ENCODE data around the gene AKR7A2.

AKR7A2 gene

GRCh38 chr1:19311931-19312781 lies at the start of gene AKR7A2, which contains the start of gene SLC66A1:
Gene AKR7A2, minus strand, starts transcription at chr1:19312144. Its CDS starts 20 bp downstream, at chr1:19312124.
Gene SLC66A1, plus strand, starts transcription at chr1:19312326. Its CDS starts 5,352 bp downstream, at chr1:19317678.
- no peak for FAIRE-seq

- no peak for FAIRE-seq
Observed at GRCh38 chr1:19360843-19361610, 49.1 kb upstream of the AKR7A2 start.

GRCh38 chr1:19360432-19360831 lies 48.5 kb upstream of the AKR7A2 start:
- no peak for FAIRE-seq

- no peak for FAIRE-seq
Observed at GRCh38 chr1:19360016-19360415, 48.1 kb upstream of the AKR7A2 start.

GRCh38 chr1:19359357-19359756 lies 47.4 kb upstream of the AKR7A2 start:
- FAIRE-seq: no peak

GRCh38 chr1:19358710-19359109 lies 46.8 kb upstream of the AKR7A2 start:
- no peak for FAIRE-seq

GRCh38 chr1:19357299-19357986 lies 45.5 kb upstream of the AKR7A2 start:
- FAIRE-seq: no peak

- no peak for FAIRE-seq
Observed at GRCh38 chr1:19356266-19356665, 44.3 kb upstream of the AKR7A2 start.

- peak; percentile 93 for FAIRE-seq
Observed at GRCh38 chr1:19354531-19354981, 42.6 kb upstream of the AKR7A2 start.

GRCh38 chr1:19353596-19353995 lies 41.7 kb upstream of the AKR7A2 start:
- no peak for FAIRE-seq

GRCh38 chr1:19352839-19353238 lies 40.9 kb upstream of the AKR7A2 start:
- FAIRE-seq: no peak

- FAIRE-seq: no peak
Observed at GRCh38 chr1:19351873-19352272, 39.9 kb upstream of the AKR7A2 start.

- no peak for FAIRE-seq
Observed at GRCh38 chr1:19350566-19350965, 38.6 kb upstream of the AKR7A2 start.

GRCh38 chr1:19349999-19350398 lies 38.1 kb upstream of the AKR7A2 start:
- no peak for FAIRE-seq

GRCh38 chr1:19348441-19349198 lies 36.7 kb upstream of the AKR7A2 start:
- FAIRE-seq: no peak

GRCh38 chr1:19347533-19348172 lies 35.7 kb upstream of the AKR7A2 start:
- FAIRE-seq: no peak

GRCh38 chr1:19346026-19346425 lies 34.1 kb upstream of the AKR7A2 start:
- no peak for FAIRE-seq

GRCh38 chr1:19345391-19345790 lies 33.4 kb upstream of the AKR7A2 start:
- no peak for FAIRE-seq

- no peak for FAIRE-seq
Observed at GRCh38 chr1:19344831-19345230, 32.9 kb upstream of the AKR7A2 start.

GRCh38 chr1:19344372-19344810 lies 32.4 kb upstream of the AKR7A2 start:
- no peak for FAIRE-seq

- FAIRE-seq: no peak
Observed at GRCh38 chr1:19343617-19344350, 31.8 kb upstream of the AKR7A2 start.

Data from islet of Langerhans (tissue), 1 donor.